Natural killer cell (primary cell): ENCODE measurements around the gene KIF21B. TPM values are rescaled to one million over a fixed set of nuclear protein-coding genes. Genes with fewer than 3 reads are reported as not detected.

Experiments
- ATAC-seq, 3 donors: fragments of 150-1000 bp in 2 of 3; fragments of 200-7000 bp in 1 of 3; cut with Tn5 transposase; 1 replicate in 1 of 3; 2 replicates in 2 of 3; pipeline ENCODE4 v1.10.0; 2021; ENCODE audit warnings: mild to moderate bottlenecking in 2 of 3, moderate library complexity in 2 of 3
- DNase-seq, 2 donors: peaks; one replicate each; pipeline versions ENCODE4 v3.0.0 to v3.0.0-alpha.2; 2013 to 2021; ENCODE audit warnings: mixed read lengths in 1 of 2
- H3K27ac ChIP-seq: one replicate; pipeline ENCODE4 v1.5.1; 2013; ENCODE audit warnings: mild to moderate bottlenecking, low read length
- H3K27me3 ChIP-seq: one replicate; pipeline ENCODE4 v1.6.1; 2013; ENCODE audit warnings: low read length; ENCODE audit not compliant: control insufficient read depth, insufficient read depth
- H3K36me3 ChIP-seq: one replicate; pipeline ENCODE4 v1.6.1; 2013; ENCODE audit warnings: low read length; ENCODE audit not compliant: control insufficient read depth, insufficient read depth
- H3K4me1 ChIP-seq: one replicate; pipeline ENCODE4 v1.6.1; 2013; ENCODE audit warnings: low read length; ENCODE audit not compliant: control insufficient read depth, insufficient read depth
- H3K4me3 ChIP-seq: one replicate; pipeline ENCODE4 v1.5.1; 2013; ENCODE audit warnings: low read length
- H3K9me3 ChIP-seq: one replicate; pipeline ENCODE4 v1.6.1; 2013; ENCODE audit warnings: low read length; ENCODE audit not compliant: control insufficient read depth, insufficient read depth
- H3K27ac Mint-ChIP-seq, 2 donors: one replicate each; pipeline ENCODE4 v1.8.0; 2022; ENCODE audit warnings: mild to moderate bottlenecking in 2 of 2, mixed read lengths in 2 of 2, moderate library complexity in 1 of 2
- H3K27me3 Mint-ChIP-seq, 2 donors: one replicate each; pipeline ENCODE4 v1.8.0; 2022; ENCODE audit warnings: low read depth in 2 of 2, mixed read lengths in 2 of 2
- H3K36me3 Mint-ChIP-seq: one replicate; pipeline ENCODE4 v1.8.0; 2022; ENCODE audit warnings: mixed read lengths
- H3K4me1 Mint-ChIP-seq, 2 donors: one replicate each; pipeline ENCODE4 v1.8.0; 2022; ENCODE audit warnings: mixed read lengths in 2 of 2
- H3K4me3 Mint-ChIP-seq: one replicate; pipeline ENCODE4 v1.8.0; 2022; ENCODE audit warnings: mild to moderate bottlenecking, moderate library complexity, mixed read lengths
- H3K9me3 Mint-ChIP-seq, 2 donors: one replicate each; pipeline ENCODE4 v1.8.0; 2022; ENCODE audit warnings: mixed read lengths in 2 of 2
- WGBS: methylation state at CpG from one replicate; pipeline ENCODE4 v1.1.7; 2013; ENCODE audit warnings: missing lambda C conversion rate; ENCODE audit not compliant: insufficient coverage; 5-methylcytosine and 5-hydroxymethylcytosine counted together
- intact Hi-C: fragments of 100-400 bp; cut with micrococcal nuclease; formaldehyde crosslinking; loops from one replicate; pipeline ENCODE4 v1.14.2; 2022
- total RNA-seq, 4 donors: library from RNA; stranded (reverse); fragments of 120-200 nt in 1 of 4; gene quantifications; one replicate each; pipeline versions ENCODE4 v1.2.3 to v1.2.4, GENCODE V29; 2013 to 2022
- TF ChIP-seq, protein P1 (sequence below): fragments of 200-600 bp; IDR thresholded peaks from one replicate; pipeline ENCODE4 v1.8.0; 2022; ENCODE audit warnings: antibody characterized with exemption

The KIF21B gene
- total RNA-seq, 3 donors from 2014 or later (not counting 1 experiment from before 2014, with no cell fraction given): 102 to 129 (median 126) TPM

DNA sequence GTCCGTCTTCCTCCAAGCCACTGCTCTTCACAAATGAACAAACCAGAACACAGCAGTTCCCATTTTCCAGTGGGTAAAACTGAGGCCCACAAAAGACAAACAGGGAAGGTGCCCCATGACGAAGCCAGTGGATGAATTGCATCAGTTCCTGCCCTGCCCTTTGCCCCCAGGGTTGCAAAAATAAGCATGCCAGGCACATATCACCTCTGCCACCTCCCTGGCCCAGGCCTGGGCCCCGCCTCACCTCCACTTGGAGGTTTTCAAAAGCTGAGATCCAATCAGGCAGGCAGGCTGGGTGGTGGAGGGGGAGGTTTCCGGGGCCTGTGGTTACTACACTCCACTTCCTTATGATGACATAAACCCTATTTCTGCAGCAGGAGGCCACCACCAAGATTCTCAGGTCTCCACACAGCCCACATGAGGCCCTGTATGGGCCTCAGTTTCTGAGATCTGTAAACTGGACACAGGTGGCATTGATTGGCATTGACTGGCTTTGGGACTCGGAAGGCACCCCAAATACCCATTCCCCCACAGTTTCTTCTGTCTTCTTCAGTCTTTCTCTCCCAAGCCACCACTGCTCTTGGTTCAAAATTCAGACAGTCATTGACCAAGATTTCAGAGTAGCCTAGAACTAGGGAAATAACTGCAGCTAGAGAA lies 4.1 kb downstream of the KIF21B start:
- no peaks in the 10 kb centered on the region for H3K9me3 ChIP-seq
- intact Hi-C loops: loop anchor here (5.0 kb wide), 1 partner anchor 133 kb away; the partner anchor contains the start of gene TMEM9
- ATAC-seq: peak; percentile 66 to 80 (median 73)
- Mint-ChIP-seq H3K4me1 (peaks cover 76 to 84% of the 10 kb centered on the region in 2 donors), H3K4me3 (peak overlapping the region; percentile 90), H3K27ac (peak overlapping the region; percentile 98 to 99), H3K9me3 (no peaks in the 10 kb centered on the region), H3K27me3 (no peaks in the 10 kb centered on the region), H3K36me3 (no peaks in the 10 kb centered on the region)
- WGBS: 13% methylated on average over 3 of the region's 5 CpGs
- TF ChIP-seq, protein P1, sequence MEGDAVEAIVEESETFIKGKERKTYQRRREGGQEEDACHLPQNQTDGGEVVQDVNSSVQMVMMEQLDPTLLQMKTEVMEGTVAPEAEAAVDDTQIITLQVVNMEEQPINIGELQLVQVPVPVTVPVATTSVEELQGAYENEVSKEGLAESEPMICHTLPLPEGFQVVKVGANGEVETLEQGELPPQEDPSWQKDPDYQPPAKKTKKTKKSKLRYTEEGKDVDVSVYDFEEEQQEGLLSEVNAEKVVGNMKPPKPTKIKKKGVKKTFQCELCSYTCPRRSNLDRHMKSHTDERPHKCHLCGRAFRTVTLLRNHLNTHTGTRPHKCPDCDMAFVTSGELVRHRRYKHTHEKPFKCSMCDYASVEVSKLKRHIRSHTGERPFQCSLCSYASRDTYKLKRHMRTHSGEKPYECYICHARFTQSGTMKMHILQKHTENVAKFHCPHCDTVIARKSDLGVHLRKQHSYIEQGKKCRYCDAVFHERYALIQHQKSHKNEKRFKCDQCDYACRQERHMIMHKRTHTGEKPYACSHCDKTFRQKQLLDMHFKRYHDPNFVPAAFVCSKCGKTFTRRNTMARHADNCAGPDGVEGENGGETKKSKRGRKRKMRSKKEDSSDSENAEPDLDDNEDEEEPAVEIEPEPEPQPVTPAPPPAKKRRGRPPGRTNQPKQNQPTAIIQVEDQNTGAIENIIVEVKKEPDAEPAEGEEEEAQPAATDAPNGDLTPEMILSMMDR: no peak
- H3K27me3 ChIP-seq: no peaks in the 10 kb centered on the region
- no peak overlapping the region for H3K4me3 ChIP-seq
- peaks cover 89% of the 10 kb centered on the region for H3K4me1 ChIP-seq
- H3K27ac ChIP-seq: peak overlapping the region; percentile 80
- DNase-seq: peak; percentile 83 to 94
- H3K36me3 ChIP-seq: no peaks in the 10 kb centered on the region

DNA sequence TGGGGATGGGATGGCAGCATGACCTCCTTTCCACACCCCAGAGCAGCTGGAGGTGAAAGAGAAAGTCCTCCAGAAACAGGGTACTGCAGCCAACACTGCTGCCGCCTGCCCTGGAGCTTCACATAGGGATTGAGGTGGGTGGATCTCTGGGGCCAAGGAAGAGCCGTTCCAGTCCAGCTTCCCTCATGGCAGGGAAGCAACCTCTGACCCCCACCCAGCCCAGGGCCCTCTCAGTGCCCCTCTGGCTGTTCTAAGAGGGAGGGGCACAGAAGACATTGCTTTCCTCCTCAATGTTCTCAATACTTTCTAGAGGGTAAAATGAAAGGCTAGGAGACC lies 5.7 kb downstream of the KIF21B start:
- Histone ChIP-seq H3K27me3 (no peaks in the 10 kb centered on the region), H3K9me3 (no peaks in the 10 kb centered on the region), H3K27ac (peak overlapping the region; percentile 80), H3K4me1 (peaks cover 98% of the 10 kb centered on the region), H3K36me3 (no peaks in the 10 kb centered on the region), H3K4me3 (no peak overlapping the region)
- TF ChIP-seq, protein P1: no peak
- Mint-ChIP-seq H3K4me3 (peak overlapping the region; percentile 47), H3K36me3 (no peaks in the 10 kb centered on the region), H3K9me3 (no peaks in the 10 kb centered on the region), H3K27me3 (no peaks in the 10 kb centered on the region), H3K27ac (peak overlapping the region; percentile 98 to 99), H3K4me1 (peaks cover 87 to 93% of the 10 kb centered on the region in 2 donors)
- DNase-seq (no peak), ATAC-seq (no peak)
- intact Hi-C loops: loop anchor here (5.0 kb wide), 1 partner anchor 135 kb away; the partner anchor contains the start of gene TMEM9
- WGBS: 83% methylated on average over 2 of the region's 2 CpGs

DNA sequence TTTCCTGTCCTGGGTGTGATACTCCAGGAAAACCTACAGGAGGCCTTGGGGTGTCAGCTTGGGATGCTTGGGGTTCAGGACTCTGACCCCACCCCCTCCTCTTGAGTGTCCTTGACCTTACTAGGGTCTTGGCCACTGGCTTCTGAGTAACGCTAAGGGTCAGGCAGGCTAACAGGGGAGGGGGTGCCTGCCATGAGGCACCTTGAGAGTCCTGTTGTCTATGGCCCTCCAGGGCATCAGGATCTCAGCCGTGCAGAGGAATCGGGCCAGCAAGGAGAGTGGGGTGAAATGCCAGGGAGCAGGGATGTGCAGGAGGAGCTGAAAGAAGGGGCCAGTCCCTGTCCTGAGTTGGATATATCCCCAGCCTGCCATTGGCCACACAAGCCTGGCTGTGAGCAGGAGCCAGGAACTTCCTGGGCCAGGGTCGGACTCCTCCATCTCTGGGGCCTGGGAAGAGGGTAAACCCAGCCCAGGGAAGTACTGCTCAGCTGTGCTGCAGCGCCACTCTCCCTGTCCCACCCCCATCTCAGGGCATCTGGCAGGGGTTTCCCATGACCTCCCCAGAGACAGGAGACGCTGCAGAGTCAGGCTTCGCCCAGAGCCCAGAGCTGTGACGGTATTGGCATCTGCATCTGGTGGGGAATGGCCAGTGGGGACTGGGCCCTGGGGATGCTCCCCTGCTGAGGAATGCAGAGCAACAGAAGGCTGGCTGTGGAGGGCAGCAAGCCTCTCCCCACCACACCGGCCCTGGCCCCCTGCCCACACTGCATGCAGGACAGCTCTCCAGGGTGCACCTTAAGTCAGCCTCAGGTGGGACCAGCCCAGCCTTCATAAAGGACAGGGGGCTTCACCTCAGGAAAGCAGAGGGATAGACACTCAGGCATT lies 6.3 kb downstream of the KIF21B start:
- no peaks in the 10 kb centered on the region for H3K9me3 ChIP-seq
- TF ChIP-seq, protein P1: no peak
- 82% methylated on average over 9 of the region's 9 CpGs for WGBS
- Mint-ChIP-seq H3K4me1 (peaks cover 87 to 93% of the 10 kb centered on the region in 2 donors), H3K4me3 (peak overlapping the region; percentile 21), H3K27ac (peak overlapping the region; percentile 50 to 98), H3K36me3 (no peaks in the 10 kb centered on the region), H3K9me3 (no peaks in the 10 kb centered on the region), H3K27me3 (no peaks in the 10 kb centered on the region)
- intact Hi-C loops: loop anchor here (5.0 kb wide), 1 partner anchor 135 kb away; the partner anchor contains the start of gene TMEM9
- no peaks in the 10 kb centered on the region for H3K36me3 ChIP-seq
- H3K27ac ChIP-seq: no peak overlapping the region
- peaks cover 98% of the 10 kb centered on the region for H3K4me1 ChIP-seq
- no peaks in the 10 kb centered on the region for H3K27me3 ChIP-seq
- H3K4me3 ChIP-seq: no peak overlapping the region
- no peak for ATAC-seq
- no peak for DNase-seq
